HG03565 (cell line): Measurements from ENCODE around the gene DCP1A.
"Not testable (repeated sequence)": the region's sequence is repeated elsewhere in the genome, so short reads cannot be mapped to it uniquely, and the experiment has no call there.

ENCODE experiments used
- ATAC-seq: cut with Tn5 transposase; IDR thresholded peaks from one replicate; pipeline ENCODE4 v1.9.1; 2021; ENCODE audit warnings: mild to moderate bottlenecking, moderate library complexity; ENCODE audit not compliant: unreplicated experiment

DCP1A gene

DNA sequence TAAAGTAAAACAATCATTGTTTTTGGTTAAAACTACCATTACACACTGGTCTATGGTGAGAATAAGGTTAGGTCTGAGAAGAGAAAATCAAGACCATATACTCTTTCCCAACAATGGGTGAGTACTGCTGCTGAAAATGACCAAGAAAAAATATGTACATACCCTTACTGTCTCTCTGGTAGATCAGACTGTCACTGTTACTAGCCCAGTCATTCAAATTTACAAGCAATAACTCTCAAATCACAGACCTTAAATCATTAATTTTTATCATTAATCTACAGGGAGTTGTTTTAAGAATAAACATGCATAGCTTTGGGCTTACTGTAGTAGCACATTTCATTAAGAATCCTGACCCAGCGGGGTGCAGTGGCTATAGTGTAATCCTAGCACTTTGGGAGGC is 17.4 kb downstream of the DCP1A start:
- no peak for ATAC-seq

DNA sequence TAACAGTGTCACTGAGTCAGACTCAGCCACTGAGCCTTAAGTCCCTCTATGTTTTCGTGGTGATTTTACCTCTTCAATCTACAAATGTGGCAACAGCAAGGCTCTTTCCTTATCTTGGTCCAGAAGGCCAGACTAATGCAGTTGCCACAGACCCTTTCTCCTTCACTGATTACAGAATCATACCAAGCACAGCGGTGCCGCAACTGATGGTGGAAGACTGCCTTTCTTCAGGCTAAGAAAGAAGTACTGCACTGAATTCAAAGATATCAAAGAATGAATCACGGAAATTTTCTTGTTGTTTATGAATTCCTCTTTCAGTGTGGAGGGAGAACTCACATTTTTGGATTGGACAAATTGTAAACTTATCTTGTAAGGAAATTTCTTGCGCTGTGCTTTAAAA is 18.6 kb downstream of the DCP1A start:
- no peak for ATAC-seq

DNA sequence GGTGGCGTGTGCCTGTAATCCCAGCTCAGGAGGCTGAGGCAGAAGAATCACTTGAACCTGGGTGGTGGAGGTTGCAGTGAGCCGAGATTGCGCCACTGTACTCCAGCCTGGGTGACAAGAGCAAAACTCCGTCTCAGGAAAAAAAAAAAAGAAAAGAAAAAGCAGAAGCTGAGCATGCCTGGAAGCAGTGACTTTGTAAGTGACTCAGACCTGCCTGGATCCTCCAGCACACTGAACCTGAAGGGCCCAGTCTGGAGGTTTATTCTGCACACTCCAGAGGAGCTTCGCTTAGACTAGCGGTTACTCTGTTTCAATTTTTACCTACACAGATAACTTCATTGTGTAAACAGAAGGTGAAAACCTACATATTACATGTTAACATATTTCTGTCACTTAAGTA is 19.4 kb downstream of the DCP1A start:
- ATAC-seq = not testable (repeated sequence)

DNA sequence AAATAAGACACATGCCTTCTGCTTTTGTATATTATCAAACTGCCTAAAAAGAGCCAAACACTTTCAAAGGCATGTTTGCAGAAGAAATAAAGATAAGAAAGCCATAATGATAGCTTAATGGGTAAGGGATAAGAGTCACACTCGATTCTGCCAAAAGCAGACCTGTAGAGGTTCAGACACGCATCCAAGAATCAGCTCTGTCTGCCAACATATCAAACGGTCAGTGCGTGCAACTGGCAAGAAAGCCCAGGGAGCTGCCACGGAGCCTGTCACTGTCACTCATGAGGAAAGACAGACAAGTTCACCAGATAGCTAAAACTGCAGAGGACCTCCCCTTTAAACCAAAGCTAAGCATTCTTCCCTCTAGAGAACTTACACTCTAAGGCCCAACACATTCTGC is 23.2 kb downstream of the DCP1A start:
- no peak for ATAC-seq

DNA sequence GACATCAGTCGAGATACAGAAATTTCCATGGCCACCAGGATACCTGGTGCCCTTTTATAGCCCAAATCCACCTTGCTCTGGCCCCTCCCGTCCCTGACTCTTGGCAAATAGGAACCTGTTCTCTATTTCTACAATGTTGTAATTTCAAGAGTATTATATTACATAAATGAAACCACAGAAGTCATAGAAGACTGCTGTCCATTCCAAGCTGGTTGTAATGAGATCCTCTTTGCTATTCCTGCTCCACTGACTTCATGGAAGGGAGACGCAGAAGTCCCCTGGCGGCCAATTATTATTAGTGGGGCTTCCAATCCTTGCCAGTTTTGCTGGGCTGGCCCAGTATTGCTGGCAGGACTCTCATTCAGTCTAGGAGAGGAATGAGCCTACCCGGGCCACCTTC is 26.6 kb downstream of the DCP1A start:
- no peak for ATAC-seq

DNA sequence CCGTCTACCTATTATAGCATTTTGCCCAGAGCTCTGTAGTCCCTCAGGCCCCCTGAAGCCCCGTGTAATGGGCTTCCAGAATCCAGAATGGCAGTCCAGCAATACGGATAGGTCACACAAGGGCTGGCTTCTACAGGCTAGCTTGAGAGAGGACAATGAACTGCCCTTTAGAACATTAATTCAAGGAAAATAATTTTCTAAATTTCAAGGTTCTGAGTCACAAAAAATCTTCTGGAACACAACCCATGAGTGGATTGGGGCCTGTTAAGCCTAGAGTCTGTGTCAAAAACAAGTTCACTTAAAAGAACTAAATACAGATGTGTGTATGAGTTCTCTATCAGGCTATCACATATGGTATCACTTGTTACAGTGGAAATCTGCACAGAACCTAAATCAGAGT is 28.8 kb downstream of the DCP1A start:
- no peak for ATAC-seq

DNA sequence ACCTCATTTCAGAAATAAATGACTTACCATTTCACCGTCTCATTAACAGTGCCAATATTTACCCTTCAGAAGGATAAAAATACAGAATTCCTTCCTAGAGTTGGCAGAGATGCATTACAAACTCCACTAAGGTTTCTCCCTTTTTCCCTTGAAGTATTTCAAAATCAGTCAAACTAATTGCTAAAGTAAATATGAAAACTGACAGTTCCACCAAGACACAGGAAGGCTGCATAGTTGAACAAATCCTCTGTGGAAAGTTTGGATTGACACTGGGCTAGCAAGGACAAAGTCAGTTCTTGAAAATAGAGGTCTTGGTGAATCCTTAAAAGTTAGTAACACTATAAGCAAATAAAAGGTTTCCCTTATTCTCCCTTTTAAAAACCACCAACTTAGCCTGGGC is 34.5 kb downstream of the DCP1A start:
- no peak for ATAC-seq

DNA sequence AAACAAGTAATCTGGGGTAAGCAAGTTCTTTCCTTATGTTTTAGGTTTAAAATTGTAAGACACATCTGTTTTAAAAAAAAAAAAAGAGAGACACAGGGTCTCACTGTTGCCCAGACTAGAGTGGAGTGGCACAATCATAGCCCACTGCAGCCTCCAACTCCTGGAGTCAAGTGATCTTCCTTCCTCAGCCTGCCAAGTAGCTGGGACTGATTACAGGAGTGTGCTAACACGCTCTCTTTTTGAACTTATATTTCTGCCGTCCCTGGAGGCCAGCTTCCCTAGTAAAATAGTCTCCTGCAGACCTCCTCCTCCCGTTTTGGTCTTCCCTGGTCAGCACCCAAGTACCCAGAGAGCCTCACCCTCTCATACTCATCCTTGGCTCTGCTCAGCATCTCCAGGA is 35.5 kb downstream of the DCP1A start:
- ATAC-seq = no peak

DNA sequence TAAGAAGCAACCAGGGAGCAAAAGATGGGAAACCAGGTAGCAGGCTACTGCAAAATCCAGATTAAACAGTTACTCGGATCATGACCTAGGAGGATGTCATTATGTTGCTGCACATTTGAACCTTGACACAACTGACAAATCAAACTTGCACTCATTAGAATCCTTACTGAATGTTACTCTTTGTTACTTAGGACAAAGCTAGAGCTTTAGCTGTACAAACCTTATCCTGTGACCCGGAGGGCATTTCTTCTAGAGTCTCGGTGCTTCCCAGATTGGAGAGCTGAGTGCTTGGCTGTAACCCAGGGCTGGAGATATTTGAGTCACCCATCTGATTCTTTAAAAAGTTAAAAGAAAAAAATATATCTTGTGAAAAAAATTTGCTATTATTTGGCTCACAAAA is 43.4 kb downstream of the DCP1A start:
- no peak for ATAC-seq

DNA sequence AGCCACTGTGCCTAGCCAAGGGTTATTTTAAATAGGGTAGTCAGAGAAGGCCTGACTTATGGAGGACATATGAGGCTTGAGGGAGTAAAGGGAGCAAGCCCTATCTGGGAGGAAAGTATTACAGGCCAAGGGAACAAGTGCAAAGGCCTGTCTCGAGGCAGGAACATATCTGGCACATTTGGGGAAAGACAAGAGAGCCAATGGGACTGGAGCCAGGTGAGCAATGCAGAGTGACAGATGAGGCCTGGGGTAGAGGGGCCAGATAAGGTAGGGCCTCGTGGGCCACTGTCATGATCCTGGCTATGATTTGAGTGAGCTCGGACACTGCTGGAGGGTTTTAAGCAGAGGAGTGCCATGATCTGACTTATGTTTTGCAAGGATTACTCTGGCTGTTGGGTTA is 43.8 kb downstream of the DCP1A start:
- no peak for ATAC-seq

DNA sequence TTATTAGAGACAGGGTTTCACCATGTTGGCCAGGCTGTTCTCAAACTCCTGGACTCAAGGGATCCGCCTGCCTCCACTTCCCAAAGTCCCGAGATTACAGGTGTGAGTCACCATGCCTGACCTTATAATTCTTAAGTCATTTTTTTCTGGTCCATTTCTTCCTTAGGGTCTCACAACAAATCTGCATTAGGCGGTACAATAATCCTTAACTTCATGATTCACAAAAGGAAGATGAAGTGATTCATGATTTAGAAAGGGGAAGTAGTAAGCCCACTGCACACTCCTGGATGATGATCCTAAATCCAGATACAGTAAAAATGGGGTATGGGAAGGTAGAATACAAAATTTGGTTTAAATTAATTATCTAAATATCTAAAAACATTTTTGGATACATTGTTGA is 46.5 kb downstream of the DCP1A start:
- ATAC-seq = no peak

DNA sequence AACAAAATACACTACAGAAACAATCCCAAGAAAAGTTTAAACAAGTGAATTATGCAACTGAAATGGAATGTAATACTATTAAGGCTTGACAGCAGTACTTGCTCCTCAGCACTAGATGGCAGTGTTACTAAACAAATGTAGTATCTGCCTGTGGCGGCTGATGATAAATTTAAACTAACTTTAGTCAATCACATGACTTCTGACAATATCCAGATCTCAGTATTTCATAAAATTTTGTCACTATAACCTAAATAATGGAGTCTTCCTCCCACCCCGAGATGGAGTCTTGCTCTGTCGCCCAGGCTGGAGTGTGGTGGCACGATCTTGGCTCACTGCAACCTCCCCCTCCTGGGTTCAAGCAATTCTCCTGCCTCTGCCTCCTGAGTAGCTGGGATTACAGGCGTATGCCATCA is 47.7 kb downstream of the DCP1A start:
- not testable (repeated sequence) for ATAC-seq

DNA sequence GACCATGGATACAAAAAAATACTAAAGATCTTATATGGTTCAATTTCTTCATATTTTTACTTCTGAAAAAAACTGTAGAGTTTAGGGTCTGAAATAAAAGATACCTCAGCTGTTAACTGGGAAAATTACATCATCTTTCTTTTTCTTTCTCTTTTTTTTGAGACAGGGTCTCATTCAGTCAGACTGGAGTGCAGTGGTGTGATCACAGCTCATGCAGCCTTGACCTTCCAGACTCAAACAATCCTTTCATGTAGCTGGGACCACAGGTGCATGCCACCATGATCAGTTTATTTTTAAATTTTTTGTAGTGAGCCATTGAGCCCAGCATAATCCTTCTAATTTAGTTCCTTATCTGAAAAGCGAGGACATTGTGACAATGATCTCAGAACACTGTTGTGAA is 51.9 kb downstream of the DCP1A start:
- ATAC-seq = no peak

DNA sequence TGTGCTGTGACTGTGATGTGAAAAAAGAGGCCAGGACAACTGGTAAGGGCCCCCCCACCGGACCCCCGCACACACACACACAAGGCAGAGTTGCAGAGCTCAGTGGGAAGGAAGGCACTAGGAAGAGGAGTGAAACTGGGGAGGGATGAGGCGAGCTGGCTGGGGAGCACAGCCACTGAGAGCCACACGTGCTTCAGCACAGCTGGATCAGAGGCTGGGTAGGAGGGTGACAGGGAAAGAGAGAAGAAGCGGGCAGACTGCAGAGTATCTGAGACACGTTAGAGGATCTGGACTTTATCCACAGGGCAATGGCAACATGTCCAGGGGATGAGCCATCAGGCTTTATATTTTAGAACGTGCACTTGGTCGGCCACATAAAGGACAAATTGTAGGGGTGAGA is 53.5 kb downstream of the DCP1A start:
- no peak for ATAC-seq

DNA sequence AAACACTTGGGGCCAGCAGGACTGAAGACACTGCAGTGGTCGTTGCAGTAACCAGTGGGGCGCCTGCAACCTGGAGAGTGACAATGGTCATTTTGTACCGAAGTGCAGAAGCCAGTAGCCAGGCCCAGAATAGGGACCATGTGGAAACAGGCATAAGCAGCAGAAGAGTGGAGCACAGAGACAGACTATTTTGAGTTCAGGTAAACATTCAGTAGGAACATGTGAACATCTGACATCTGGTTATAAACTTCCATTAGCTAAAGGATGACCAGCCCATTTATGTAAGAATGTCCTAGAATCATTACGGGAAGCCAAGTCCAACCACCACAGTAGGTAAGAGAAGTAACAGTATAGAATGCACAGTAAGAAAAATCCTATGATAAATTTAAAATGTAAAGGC is 59.1 kb downstream of the DCP1A start:
- ATAC-seq = no peak

DNA sequence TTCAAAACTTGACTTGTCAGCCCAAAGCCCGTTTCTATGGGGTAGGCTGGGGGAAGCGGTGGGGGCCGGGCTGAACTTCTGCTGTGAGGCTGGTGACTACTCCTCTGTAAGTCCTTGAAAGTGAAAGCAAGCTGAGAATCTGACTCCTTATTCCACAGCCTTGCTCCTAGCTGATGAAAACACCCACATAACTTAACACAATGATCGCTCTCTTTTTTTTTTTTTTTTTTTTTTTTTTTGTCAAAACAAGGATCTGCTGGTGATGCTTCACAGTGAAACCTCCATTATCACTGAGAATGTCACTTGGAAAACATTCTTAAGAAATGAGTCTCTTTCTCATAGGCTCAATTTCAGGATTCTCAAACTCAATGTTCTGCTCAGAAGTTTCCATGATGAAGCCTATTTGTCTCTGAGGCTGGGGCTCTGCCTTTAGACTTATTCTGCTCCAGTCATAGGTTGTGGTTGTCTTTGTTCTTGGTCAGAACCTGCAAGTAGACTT is 60.2 kb downstream of the DCP1A start:
- no peak for ATAC-seq

DNA sequence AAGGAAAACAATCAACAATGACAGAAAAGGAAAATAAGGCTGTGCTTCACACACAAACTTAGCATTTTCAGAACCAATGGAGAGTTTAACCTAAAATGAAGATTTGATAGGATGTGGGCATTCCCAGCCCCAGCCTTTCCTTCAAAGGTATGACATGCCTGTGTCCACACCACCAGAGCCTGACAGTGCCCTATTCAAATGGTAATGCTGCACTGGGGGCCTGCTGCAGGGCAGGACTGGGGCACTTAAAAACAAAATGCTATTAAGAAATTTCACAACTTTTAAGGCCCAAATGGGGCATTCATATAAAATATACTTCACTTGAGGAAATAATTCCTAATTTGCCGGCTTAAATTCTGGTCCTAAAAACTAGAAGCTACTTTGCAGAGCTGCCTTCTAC is 60.6 kb downstream of the DCP1A start:
- no peak for ATAC-seq

DNA sequence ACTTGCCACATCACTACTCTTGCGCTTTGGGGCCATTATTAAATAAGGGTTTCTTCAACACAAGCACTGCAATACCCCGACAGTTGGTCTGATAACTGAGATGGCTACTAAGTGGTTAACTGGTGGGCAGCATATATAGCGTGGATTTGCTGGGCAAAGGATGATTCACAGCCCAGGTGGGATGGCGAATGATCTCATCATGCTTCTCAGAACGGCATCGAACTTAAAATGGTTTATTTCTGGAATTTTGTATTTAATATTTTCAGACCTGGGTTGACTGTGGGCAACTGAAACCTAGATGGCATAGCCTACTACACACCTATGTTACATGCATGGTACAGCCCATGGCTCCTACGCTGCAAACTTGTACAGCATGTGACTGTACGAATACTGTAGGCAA is 64.8 kb downstream of the DCP1A start:
- ATAC-seq = no peak

DNA sequence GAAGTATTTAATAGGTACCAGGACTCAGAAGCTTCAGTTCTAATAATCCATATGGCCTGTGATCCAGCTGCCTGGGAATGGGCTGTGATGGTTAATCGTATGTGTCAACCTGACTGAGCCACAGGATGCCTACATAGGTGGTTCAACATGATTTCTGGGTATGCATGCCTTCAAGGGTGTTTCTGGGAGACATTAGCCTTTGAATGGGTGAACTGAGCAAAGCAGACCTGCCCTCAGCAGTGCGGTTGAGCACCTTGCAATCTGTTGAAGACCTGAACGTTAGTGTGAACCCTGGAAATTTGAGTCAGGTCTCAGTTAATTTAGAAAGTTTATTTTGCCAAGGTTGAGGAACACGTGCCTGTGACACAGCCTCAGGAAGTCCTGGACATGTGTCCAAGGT is 68.7 kb downstream of the DCP1A start:
- no peak for ATAC-seq

DNA sequence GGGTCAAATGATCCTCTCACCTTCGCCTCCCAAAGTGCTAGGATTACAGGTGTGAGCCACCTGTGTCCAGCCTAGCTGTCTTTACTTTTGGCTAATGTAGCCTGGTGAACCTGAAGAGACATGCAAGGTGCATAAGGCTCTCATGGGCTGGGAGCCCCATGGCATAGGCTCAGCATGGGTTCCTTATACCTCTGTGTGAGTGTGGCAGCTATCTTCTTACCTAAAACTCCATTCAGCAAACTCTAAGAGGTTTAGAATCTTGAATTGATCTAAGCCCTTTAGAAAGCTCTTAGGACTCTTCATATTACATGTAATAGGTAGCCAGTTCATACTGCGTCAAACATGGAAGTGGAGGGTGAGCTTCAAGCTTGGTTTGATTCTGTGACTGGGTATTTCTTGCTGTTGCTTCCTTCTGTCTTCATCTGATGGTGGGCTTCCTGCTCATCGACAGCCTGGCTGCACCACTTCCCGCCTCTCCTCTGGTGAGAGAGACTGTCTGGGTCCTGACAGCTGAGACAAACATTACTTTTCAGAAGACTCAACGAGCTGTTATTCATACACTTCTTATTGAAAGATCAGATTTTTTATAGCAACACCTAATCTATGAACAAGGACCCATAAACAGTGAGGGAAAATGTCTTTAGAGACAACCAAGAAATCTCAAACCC is 72.3 kb downstream of the DCP1A start:
- ATAC-seq = no peak

DNA sequence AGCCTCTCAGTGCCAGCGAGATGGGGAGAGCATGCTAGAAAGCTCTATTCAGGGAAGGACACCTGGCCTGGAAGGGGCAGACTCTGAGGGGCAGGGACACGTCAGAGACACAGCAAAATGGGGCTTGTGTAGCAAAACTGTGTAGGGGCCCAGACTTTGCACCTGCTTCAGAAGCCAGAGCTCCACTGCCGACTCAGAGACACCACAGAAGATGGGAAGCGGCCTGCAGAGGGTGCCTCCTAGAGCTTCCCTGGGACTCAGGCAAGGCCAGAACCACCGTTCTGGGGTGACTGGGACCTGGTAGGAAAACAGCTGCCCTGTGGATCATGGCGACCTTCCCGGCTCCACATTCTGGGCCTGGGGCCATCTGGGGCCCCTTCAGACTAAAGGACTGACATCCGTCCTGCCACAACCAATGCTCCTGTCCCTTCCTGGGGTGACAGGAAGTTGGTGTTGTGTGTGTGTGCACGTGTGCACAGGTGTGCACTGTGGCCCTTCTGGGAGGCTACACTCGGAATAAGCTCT is 74.1 kb downstream of the DCP1A start:
- ATAC-seq = no peak

DNA sequence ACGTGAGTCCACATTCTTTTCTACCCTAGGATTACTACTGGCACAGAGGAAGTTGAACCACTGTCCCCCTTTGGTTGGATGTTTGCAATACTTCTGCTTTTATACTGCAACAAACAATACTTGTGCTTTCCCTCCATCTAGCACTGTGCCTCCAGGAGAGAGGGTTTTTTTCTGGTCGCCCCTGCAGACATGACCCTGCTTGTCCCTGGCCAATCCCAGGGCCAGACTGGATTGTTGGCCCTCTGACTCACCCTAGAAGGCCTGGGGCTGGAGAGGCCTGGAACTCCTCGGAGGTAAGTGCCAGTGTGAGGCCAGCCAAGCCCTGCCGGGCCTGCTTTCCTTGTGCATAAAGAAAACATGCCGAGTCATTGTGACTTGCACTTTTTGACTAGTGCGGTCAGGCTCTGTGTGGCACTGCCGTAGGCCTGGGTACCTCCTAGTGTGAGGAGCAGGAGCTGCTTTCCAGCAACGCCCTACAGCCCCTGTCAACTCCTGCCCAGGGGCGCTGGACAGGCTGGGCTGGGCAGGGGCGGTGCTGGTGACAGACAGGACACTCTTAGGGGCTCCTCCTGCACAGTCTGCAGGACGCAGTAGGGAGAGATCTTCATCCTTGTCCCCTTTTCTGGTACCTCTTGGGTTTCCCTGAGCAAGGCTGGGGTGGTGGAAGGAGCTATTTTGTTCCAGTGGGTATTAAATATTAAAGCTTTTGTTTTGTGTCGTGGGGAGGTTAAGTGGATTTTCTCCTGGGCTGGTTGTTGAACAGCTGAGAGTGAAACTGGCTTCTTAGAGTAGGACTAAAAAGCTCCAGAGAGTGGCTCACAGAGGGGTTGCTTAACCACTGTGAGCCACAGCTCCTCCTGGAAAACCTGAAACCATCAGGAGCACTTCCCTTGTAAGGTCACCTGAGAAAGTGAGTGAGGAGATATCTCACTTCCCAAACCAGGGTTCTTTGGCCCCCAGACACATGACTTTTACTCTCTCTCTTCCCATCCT is 77.2 kb downstream of the DCP1A start:
- ATAC-seq = no peak
